MG63 (cell line): Measurements from ENCODE around the gene GRK4. TPM values are rescaled to one million over a fixed set of nuclear protein-coding genes. Genes with fewer than 3 reads are reported as not detected.
"Not testable (repeated sequence)": the region's sequence is repeated elsewhere in the genome, so short reads cannot be mapped to it uniquely, and the experiment has no call there.

Experiments used
- DNase-seq: peaks from one replicate; pipeline ENCODE4 v3.0.0-alpha.2; 2020
- H3K27me3 ChIP-seq: fragments of 250-450 bp; sonication (Bioruptor Pico); 2 replicates; pipeline ENCODE4 v1.5.1; 2020; ENCODE audit warnings: mild to moderate bottlenecking, moderate library complexity
- H3K36me3 ChIP-seq: fragments of 250-450 bp; sonication (Bioruptor Pico); 2 replicates; pipeline ENCODE4 v1.5.1; 2020; ENCODE audit warnings: mild to moderate bottlenecking, moderate library complexity
- H3K4me3 ChIP-seq: fragments of 250-450 bp; sonication (Bioruptor Pico); 2 replicates; pipeline ENCODE4 v1.5.1; 2020; ENCODE audit warnings: mild to moderate bottlenecking, moderate library complexity
- H3K9me3 ChIP-seq: fragments of 250-450 bp; sonication (Bioruptor Pico); 2 replicates; pipeline ENCODE4 v1.5.1; 2020; ENCODE audit warnings: mild to moderate bottlenecking, moderate library complexity
- total RNA-seq: library from RNA; depleted of rRNA; stranded (reverse); fragments of >200 nt; shearing (Covaris generic); gene quantifications from 2 replicates; pipeline ENCODE4 v1.2.3, GENCODE V29; 2014; ENCODE audit warnings: low replicate concordance

The GRK4 gene
- total RNA-seq, 1 experiment from 2014 or later = 2.6 TPM

DNA sequence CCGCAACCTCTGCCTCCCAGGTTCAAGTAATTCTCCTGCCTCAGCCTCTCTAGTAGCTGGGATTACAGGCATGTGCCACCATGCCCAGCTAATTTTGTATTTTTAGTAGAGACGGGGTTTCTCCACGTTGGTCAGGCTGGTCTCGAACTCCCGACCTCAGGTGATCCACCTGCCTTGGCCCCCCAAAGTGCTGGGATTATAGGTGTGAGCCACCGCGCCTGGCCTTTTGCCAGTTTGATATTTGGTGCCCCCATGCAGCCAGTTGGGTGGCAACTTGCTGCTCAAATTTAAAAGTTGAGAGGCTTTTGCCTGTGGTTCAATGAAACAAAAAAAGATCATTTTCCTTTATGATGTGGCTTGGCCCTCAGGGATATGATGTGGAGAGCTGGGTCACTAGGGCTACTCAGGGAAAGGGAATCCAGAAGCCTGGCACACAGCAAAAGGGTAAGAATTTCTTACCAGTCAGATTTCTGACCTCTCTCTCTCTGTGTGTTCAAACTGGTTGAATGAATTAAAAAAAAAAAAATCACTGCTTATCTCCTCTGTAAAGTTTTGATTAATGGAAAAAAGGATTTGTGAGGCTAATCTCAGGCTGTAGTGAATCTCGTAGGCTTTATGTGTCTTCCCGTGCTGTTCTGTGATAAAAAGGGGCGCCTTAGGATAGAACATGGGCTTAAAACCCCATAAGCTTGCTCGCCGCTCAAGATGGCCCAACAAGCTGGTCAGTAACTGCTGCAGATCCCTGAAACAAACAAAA, 87.9 kb downstream of the GRK4 start:
- not testable (repeated sequence) for DNase-seq, H3K27me3 ChIP-seq, H3K4me3 ChIP-seq, H3K9me3 ChIP-seq, H3K36me3 ChIP-seq

GRCh38 chr4:3054169-3054759, 90.9 kb downstream of the GRK4 start:
- Histone ChIP-seq H3K27me3 (no peaks in the 10 kb centered on the region), H3K4me3 (no peak overlapping the region), H3K36me3 (no peaks in the 10 kb centered on the region), H3K9me3 (peaks cover 2% of the 10 kb centered on the region; the same call in 1 of the 2 replicates)
- no peak for DNase-seq

GRCh38 chr4:3059943-3060342, 96.6 kb downstream of the GRK4 start:
- H3K27me3 ChIP-seq = no peaks in the 10 kb centered on the region

DNA sequence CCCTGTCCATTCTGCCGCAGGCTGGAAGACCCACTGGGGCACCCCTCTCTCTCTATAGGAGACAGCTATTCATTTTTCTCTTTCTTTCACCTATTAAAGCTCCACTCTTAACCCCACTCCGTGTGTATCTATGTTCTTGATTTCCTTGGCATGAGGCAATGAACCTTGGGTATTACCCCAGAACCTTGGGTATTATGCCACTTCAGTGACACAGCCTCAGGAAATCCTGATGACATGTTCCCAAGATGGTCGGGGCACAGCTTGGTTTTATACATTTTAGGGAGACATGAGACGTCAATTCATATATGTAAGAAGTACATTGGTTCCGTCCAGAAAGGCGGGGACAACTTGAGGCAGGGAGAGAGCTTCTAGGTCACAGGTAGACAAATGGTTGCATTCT, 97.6 kb downstream of the GRK4 start:
- DNase-seq = no peak
- Histone ChIP-seq H3K9me3 (no peaks in the 10 kb centered on the region), H3K36me3 (no peaks in the 10 kb centered on the region), H3K4me3 (no peak overlapping the region), H3K27me3 (no peaks in the 10 kb centered on the region)

More at GRCh38 chr4:3059943-3060342, 96.6 kb downstream of the GRK4 start:
- Histone ChIP-seq H3K4me3 (no peak overlapping the region), H3K9me3 (no peaks in the 10 kb centered on the region), H3K36me3 (no peaks in the 10 kb centered on the region)
- DNase-seq = no peak

DNA sequence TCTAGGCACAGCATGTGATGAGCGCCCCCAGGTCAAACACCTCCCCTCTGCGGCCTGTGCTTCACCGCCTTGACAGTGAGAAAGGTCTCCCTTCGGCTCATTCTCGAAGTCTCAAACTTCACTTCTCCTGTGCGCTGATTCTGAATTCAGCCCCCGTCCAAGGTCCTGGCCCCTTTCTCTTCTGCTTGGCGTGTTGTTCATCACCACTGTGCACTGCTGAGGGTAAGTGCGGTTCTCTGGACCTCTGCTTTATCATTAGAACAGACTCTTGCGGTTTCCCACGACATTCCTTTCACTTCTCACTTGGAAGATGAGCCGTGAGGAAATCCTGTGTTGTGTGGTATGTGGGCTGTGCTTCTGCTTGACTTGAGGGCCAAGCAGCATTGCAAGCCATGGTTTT, 99.1 kb downstream of the GRK4 start:
- no peaks in the 10 kb centered on the region for H3K36me3 ChIP-seq
- H3K4me3 ChIP-seq = no peak overlapping the region
- no peaks in the 10 kb centered on the region for H3K9me3 ChIP-seq
- no peaks in the 10 kb centered on the region for H3K27me3 ChIP-seq
- DNase-seq = no peak

DNA sequence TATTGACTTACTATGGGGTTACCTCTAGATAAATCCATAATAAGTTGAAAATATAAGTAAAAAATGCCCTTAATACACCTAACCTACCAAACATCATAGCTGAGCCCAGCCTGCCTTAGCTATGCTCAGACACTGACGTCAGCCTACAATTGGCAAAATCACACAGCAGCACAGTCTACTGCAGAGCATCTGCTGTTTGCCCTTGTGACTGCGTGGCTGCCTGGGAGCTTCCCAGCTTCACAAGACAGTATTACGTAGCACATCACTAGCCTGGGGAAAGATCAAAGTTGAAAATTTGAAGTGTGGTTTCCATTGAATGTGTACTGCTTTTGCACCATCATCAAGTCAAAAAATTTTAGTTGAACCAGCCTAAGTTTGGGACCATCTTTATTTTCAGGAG, 102.2 kb downstream of the GRK4 start:
- no peak for DNase-seq
- Histone ChIP-seq H3K27me3 (no peaks in the 10 kb centered on the region), H3K9me3 (no peaks in the 10 kb centered on the region), H3K36me3 (no peaks in the 10 kb centered on the region), H3K4me3 (no peak overlapping the region)

DNA sequence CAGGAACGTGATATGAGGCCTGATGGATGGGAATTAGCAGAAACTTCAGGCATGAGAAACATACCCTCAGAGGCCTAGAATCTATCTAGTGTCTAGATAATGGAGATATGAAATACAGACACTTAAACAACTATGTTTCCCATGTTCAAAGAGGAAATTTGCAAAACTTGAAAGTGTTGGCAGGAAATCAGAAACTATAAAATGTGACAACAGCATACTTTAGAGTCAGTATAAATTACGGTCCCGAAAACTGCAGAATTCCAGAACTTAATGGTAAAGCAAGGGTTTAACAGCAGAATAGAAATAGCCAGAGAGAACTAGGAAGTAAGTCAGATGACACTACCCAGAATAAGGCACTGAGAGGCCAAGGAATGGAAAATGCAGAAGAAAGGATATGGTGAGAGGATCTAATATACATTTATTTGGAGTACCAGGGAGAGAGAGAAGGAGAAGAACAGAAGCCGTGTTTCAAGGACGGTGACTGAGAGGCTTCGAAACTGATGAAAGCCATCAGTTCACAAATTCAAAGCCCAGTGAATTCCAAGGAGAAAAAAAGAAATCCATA, 103.5 kb downstream of the GRK4 start:
- H3K36me3 ChIP-seq = no peaks in the 10 kb centered on the region
- H3K4me3 ChIP-seq = no peak overlapping the region
- no peak for DNase-seq
- H3K27me3 ChIP-seq = no peaks in the 10 kb centered on the region
- no peaks in the 10 kb centered on the region for H3K9me3 ChIP-seq

- DNase-seq = no peak
- Histone ChIP-seq H3K27me3 (no peaks in the 10 kb centered on the region), H3K4me3 (no peak overlapping the region), H3K36me3 (no peaks in the 10 kb centered on the region), H3K9me3 (no peaks in the 10 kb centered on the region)
These were observed 104.2 kb downstream of the GRK4 start for GRCh38 chr4:3067473-3068001.

DNA sequence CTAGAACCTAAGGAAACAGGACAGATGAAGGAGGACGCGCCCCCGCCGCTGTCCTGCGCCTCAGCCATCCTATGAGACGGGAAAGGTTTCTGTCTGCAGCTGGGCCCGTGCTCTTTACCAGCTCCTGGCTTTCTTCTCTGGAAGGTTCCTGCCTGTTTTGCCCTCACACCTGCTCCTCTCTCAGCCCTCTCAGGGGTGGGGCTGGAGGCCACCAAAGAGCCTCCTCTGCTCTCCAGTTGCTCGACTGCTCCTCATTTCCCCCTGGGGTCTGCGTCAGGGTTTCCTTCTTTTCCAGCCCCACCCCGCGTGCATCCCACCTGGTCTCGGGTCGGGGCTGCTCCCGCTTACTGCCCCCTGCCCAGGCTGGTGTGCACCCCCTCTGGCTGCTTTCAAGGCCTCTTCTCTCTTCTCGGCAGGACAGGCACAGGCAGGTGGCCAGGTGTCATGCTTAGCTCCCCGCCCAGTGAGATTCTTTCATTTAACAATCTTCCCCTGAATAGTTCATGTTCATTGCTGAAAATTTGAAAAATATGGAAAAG, 106.4 kb downstream of the GRK4 start:
- no peaks in the 10 kb centered on the region for H3K27me3 ChIP-seq
- H3K4me3 ChIP-seq = no peak overlapping the region
- no peaks in the 10 kb centered on the region for H3K36me3 ChIP-seq
- H3K9me3 ChIP-seq = no peaks in the 10 kb centered on the region
- no peak for DNase-seq

- no peaks in the 10 kb centered on the region for H3K9me3 ChIP-seq
- H3K4me3 ChIP-seq = no peak overlapping the region
- no peaks in the 10 kb centered on the region for H3K36me3 ChIP-seq
- DNase-seq = no peak
- H3K27me3 ChIP-seq = no peaks in the 10 kb centered on the region
These were observed 107.5 kb downstream of the GRK4 start for GRCh38 chr4:3070709-3071500.

DNA sequence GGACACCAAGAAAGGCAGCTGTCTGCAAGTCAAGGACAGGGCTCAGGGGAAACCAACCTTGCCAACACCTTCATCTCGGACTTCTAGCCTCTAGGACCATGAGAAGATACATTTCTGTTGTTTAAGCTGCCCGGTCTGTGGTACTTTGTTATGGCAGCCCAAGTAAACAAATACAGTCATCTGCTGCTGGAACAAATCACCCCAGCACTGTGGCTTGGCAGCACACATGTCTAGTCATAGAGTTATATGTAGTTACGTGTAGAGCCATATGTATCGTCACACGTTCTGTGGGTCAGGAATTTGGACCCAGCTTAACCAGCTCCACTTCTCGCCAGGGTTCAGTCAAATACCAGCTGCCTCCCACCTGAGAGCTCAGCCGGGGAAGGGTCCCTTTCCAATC, 108.4 kb downstream of the GRK4 start:
- DNase-seq = peak; percentile 54
- no peaks in the 10 kb centered on the region for H3K9me3 ChIP-seq
- no peaks in the 10 kb centered on the region for H3K36me3 ChIP-seq
- H3K27me3 ChIP-seq = no peaks in the 10 kb centered on the region
- H3K4me3 ChIP-seq = no peak overlapping the region

GRCh38 chr4:3073158-3074077, 110.0 kb downstream of the GRK4 start:
- Histone ChIP-seq H3K27me3 (no peaks in the 10 kb centered on the region), H3K4me3 (peak overlapping the region; percentile 53), H3K9me3 (no peaks in the 10 kb centered on the region), H3K36me3 (no peaks in the 10 kb centered on the region)
- DNase-seq = no peak

GRCh38 chr4:3074078-3074845, 110.9 kb downstream of the GRK4 start, which contains the start of the genes HTT and HTT-AS:
Gene HTT, plus strand, starts transcription at chr4:3074681. Its CDS starts 145 bp downstream, at chr4:3074826.
Gene HTT-AS, minus strand, starts transcription at chr4:3074538.
- Histone ChIP-seq H3K9me3 (no peaks in the 10 kb centered on the region), H3K36me3 (no peaks in the 10 kb centered on the region), H3K4me3 (peak within 1 kb of the TSS; percentile 91), H3K27me3 (no peaks in the 10 kb centered on the region)
- peak; percentile 88 for DNase-seq

GRCh38 chr4:3074846-3075651, 111.7 kb downstream of the GRK4 start:
- DNase-seq = peak; percentile 66
- H3K9me3 ChIP-seq = no peaks in the 10 kb centered on the region

More at GRCh38 chr4:3074846-3075651, 111.7 kb downstream of the GRK4 start:
- H3K36me3 ChIP-seq = no peaks in the 10 kb centered on the region
- no peaks in the 10 kb centered on the region for H3K27me3 ChIP-seq
- peak overlapping the region; percentile 91 for H3K4me3 ChIP-seq
